ENCODE measurements around the gene SYT1. TPM values are rescaled to one million over a fixed set of nuclear protein-coding genes. Genes with fewer than 3 reads are reported as not detected.

SYT1 gene
- total RNA-seq, 1 donor: not detected

GRCh38 chr12:79482921-79483320 lies 618.3 kb downstream of the SYT1 start:
- H3K36me3 ChIP-seq (ENCODE audit: insufficient read depth, low read length): no peaks in the 10 kb centered on the region
- no peak overlapping the region for H3K4me3 ChIP-seq (ENCODE audit: insufficient read depth, low read length)
- no peak overlapping the region for H3K27ac ChIP-seq (ENCODE audit: low read depth, low read length)
- no peaks in the 10 kb centered on the region for H3K4me1 ChIP-seq (ENCODE audit: insufficient read depth, low read length)
- no peak for DNase-seq (ENCODE audit: insufficient read length, low spot score, missing footprints)
- H3K27me3 ChIP-seq (ENCODE audit: insufficient read depth, low read length): no peaks in the 10 kb centered on the region
- H3K79me2 ChIP-seq (ENCODE audit: insufficient read depth, low read length): no peaks in the 10 kb centered on the region
- no peak overlapping the region for H2AFZ ChIP-seq (ENCODE audit: low read length)
- TF ChIP-seq CTCF (IDR thresholded peaks at IDR 0.05; ENCODE audit: extremely low read depth, low read depth, low read length): no peak
- no peaks in the 10 kb centered on the region for H4K20me1 ChIP-seq (ENCODE audit: insufficient read depth, low read length)
- no peak overlapping the region for H3K4me2 ChIP-seq (ENCODE audit: insufficient read depth, low read length)
- no peaks in the 10 kb centered on the region for H3K9me3 ChIP-seq (ENCODE audit: low read depth, low read length)

DNA sequence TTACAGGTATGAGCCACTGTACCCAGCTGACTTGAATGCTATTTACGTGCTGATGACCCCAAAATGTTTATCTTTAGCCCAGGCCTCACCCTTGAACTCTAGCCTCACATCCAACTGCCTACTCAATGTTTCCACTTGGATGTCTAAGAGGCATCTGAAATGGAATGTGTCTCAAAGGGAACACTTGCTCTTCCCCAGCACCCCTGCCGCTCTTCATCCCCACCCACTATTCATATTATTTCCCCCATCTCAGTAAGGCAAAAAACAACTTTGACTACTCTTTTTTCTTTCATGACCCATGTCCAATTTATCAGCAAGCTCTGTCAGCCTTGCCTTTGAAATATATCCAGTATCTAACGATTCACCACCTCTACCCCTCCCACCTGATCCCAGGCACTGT lies 621.6 kb downstream of the SYT1 start:
- Histone ChIP-seq H3K4me1 (ENCODE audit: insufficient read depth, low read length) (no peaks in the 10 kb centered on the region), H3K4me2 (ENCODE audit: insufficient read depth, low read length) (no peak overlapping the region)
- no peak for TF ChIP-seq CTCF (IDR thresholded peaks at IDR 0.05; ENCODE audit: extremely low read depth, low read depth, low read length)

DNA sequence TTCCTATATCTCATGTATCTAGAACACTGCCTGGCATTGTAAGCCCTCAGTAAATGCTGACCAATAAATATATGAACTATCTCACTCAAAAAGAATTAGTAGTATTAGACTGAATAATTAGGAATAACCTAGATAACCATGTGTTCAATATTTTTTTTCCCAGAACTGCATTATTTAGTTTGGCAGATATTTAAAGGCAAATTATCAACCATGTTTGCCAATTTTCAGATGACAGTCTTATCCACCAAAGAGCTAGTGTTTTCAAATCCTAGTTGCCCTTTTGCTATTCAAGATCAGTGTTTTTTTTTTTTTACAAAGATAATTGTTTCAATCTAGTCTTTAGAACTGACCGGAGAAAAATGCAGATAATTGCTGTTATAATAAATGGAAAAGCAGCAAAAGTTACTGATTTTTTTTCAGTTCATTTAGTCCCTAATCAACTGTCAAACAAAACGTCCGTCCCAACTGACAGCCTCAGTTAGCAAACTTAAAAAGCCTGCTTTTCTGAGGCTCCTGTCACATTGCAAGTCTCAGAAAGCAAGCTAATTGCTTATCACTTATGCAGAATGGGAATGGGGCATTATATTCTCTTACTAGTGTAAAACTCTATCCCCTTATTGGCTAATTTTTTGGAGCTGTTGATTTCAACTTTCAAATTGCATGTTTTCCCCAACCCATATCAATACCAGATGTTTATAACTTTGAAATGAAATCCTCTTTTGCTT lies 623.0 kb downstream of the SYT1 start:
- H4K20me1 ChIP-seq (ENCODE audit: insufficient read depth, low read length): no peaks in the 10 kb centered on the region
- no peak overlapping the region for H3K27ac ChIP-seq (ENCODE audit: low read depth, low read length)
- no peak overlapping the region for H3K4me3 ChIP-seq (ENCODE audit: insufficient read depth, low read length)
- no peaks in the 10 kb centered on the region for H3K79me2 ChIP-seq (ENCODE audit: insufficient read depth, low read length)
- no peaks in the 10 kb centered on the region for H3K4me1 ChIP-seq (ENCODE audit: insufficient read depth, low read length)
- no peaks in the 10 kb centered on the region for H3K27me3 ChIP-seq (ENCODE audit: insufficient read depth, low read length)
- no peaks in the 10 kb centered on the region for H3K36me3 ChIP-seq (ENCODE audit: insufficient read depth, low read length)
- no peak for TF ChIP-seq CTCF (IDR thresholded peaks at IDR 0.05; ENCODE audit: extremely low read depth, low read depth, low read length)
- DNase-seq (ENCODE audit: insufficient read length, low spot score, missing footprints): no peak
- no peak overlapping the region for H2AFZ ChIP-seq (ENCODE audit: low read length)
- H3K4me2 ChIP-seq (ENCODE audit: insufficient read depth, low read length): no peak overlapping the region
- no peaks in the 10 kb centered on the region for H3K9me3 ChIP-seq (ENCODE audit: low read depth, low read length)

More for the DNA sequence above, 621.6 kb downstream of the SYT1 start:
- H3K27ac ChIP-seq (ENCODE audit: low read depth, low read length): no peak overlapping the region
- DNase-seq (ENCODE audit: insufficient read length, low spot score, missing footprints): no peak
- H3K27me3 ChIP-seq (ENCODE audit: insufficient read depth, low read length): no peaks in the 10 kb centered on the region
- H3K79me2 ChIP-seq (ENCODE audit: insufficient read depth, low read length): no peaks in the 10 kb centered on the region
- no peak overlapping the region for H3K4me3 ChIP-seq (ENCODE audit: insufficient read depth, low read length)
- H3K36me3 ChIP-seq (ENCODE audit: insufficient read depth, low read length): no peaks in the 10 kb centered on the region
- H3K9me3 ChIP-seq (ENCODE audit: low read depth, low read length): no peaks in the 10 kb centered on the region
- H4K20me1 ChIP-seq (ENCODE audit: insufficient read depth, low read length): no peaks in the 10 kb centered on the region
- H2AFZ ChIP-seq (ENCODE audit: low read length): no peak overlapping the region

Small RNA genes within 50 kb of the gene (small RNA-seq; reads per million reads assigned to genes)
- gene MIR1252: not detected

Measured in osteoblast (primary cell).